NT2/D1 (cell line): Measurements from ENCODE around the gene CDKN2B-AS1.

Experiments used
- DNase-seq: peaks from one replicate; pipeline ENCODE4 v3.0.0-alpha.2; 2011; ENCODE audit warnings: low read depth, low spot score
- H3K27me3 ChIP-seq: 2 replicates; pipeline ENCODE4 v1.6.0; 2011; ENCODE audit warnings: mild to moderate bottlenecking; ENCODE audit not compliant: insufficient read length, insufficient read depth
- H3K36me3 ChIP-seq: 2 replicates; pipeline ENCODE4 v1.6.1; 2011; ENCODE audit warnings: mild to moderate bottlenecking, low read length, mixed read lengths; ENCODE audit not compliant: insufficient read depth, insufficient read length
- H3K4me1 ChIP-seq: 2 replicates; pipeline ENCODE4 v1.5.1; 2011; ENCODE audit not compliant: insufficient read depth, insufficient read length
- H3K4me3 ChIP-seq: 2 replicates; pipeline ENCODE4 v1.5.1; 2011; ENCODE audit warnings: low read depth; ENCODE audit not compliant: insufficient read length
- H3K9ac ChIP-seq: 2 replicates; pipeline ENCODE4 v1.6.0; 2011; ENCODE audit warnings: low read depth; ENCODE audit not compliant: insufficient read length
- H3K9me3 ChIP-seq: 2 replicates; pipeline ENCODE4 v1.5.1; 2011; ENCODE audit warnings: mild to moderate bottlenecking, low read length; ENCODE audit not compliant: insufficient read depth
- SUZ12 ChIP-seq: IDR thresholded peaks from 2 replicates; pipeline ENCODE4 v1.6.1; 2011; ENCODE audit not compliant: insufficient read length, insufficient read depth; ENCODE audit errors: extremely low read depth
- YY1 ChIP-seq: IDR thresholded peaks from 2 replicates; pipeline ENCODE4 v1.6.1; 2011; ENCODE audit not compliant: insufficient read length, insufficient read depth
- ZNF274 ChIP-seq: IDR thresholded peaks from 2 replicates; pipeline ENCODE4 v1.6.1; 2011; ENCODE audit warnings: mild to moderate bottlenecking, low read depth, low read length

CDKN2B-AS1 gene

DNA sequence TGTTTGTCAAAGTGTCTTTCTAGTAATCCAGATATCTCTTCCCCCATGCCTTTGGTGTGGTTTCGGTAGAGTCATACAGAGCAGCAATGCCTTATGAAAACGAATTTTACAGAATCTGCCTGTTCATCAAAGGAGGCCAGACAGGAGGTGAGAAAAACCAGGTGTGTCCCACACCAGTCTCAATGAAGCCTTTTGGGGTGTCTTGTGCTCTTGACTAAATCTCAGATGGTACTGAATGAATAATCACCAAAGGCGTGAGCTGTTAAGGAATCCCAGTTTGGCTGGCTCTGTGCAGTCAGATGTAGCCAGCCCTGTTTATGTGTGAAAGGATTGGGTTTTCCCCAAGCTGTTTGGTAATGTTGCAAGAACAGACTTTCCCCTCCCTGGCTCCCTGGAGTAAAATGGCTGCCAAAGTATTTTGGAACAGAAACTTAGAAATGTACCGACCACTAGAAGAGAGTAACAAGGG is 85.3 kb downstream of the CDKN2B-AS1 start:
- Histone ChIP-seq H3K9ac (no peak overlapping the region), H3K36me3 (no peaks in the 10 kb centered on the region), H3K27me3 (no peaks in the 10 kb centered on the region), H3K9me3 (no peaks in the 10 kb centered on the region), H3K4me1 (no peaks in the 10 kb centered on the region), H3K4me3 (no peak overlapping the region)
- TF ChIP-seq SUZ12 (no peak), YY1 (no peak), ZNF274 (no peak)
- no peak for DNase-seq

- Histone ChIP-seq H3K4me1 (no peaks in the 10 kb centered on the region), H3K36me3 (no peaks in the 10 kb centered on the region), H3K27me3 (no peaks in the 10 kb centered on the region), H3K9ac (no peak overlapping the region), H3K9me3 (no peaks in the 10 kb centered on the region), H3K4me3 (no peak overlapping the region)
- DNase-seq: no peak
- TF ChIP-seq ZNF274 (no peak), YY1 (no peak), SUZ12 (no peak)
These were observed 89.9 kb downstream of the CDKN2B-AS1 start for GRCh38 chr9:22084336-22085035.

DNA sequence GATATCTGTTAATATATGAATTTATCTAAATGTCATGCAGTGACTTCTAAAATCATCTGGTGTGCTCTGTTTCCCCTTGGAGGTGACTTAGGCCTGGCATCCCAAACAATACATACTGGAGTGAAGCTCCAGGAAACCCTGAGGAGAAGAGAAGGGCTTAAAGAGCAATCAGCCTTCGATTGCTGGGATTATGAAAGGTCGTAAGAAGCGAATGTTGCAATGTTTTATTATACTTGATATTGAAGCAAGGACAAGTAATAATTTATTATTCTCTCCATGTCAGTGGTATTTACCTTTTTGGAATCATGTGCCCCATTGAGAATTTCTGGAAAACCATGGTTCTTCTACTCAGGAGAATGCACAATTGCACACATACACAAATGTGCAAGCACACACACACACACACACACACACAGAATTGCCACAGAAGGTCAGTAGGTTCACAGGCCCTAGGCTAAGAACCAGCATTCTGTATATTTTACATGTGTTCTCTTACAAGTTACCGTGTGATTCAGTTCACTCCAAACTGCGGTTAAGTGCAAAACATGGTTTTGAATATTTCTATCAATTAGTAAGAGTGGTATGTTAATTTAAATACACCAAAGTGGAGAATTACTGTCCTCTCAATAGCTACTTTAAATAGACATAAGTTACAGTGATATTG is 93.6 kb downstream of the CDKN2B-AS1 start:
- H3K4me3 ChIP-seq: no peak overlapping the region
- no peaks in the 10 kb centered on the region for H3K27me3 ChIP-seq
- no peaks in the 10 kb centered on the region for H3K36me3 ChIP-seq
- H3K4me1 ChIP-seq: no peaks in the 10 kb centered on the region
- H3K9ac ChIP-seq: no peak overlapping the region
- no peak for DNase-seq
- TF ChIP-seq YY1 (no peak), SUZ12 (no peak), ZNF274 (no peak)
- H3K9me3 ChIP-seq: no peaks in the 10 kb centered on the region

- Histone ChIP-seq H3K36me3 (no peaks in the 10 kb centered on the region), H3K4me3 (no peak overlapping the region), H3K9me3 (no peaks in the 10 kb centered on the region), H3K9ac (no peak overlapping the region), H3K4me1 (no peaks in the 10 kb centered on the region), H3K27me3 (no peaks in the 10 kb centered on the region)
- DNase-seq: no peak
- no peak for TF ChIP-seq YY1
- TF ChIP-seq SUZ12: no peak
- no peak for TF ChIP-seq ZNF274
These were observed 94.1 kb downstream of the CDKN2B-AS1 start for GRCh38 chr9:22088717-22089061.

GRCh38 chr9:22097707-22098106 is 103.1 kb downstream of the CDKN2B-AS1 start:
- Histone ChIP-seq H3K9ac (no peak overlapping the region), H3K4me3 (no peak overlapping the region), H3K9me3 (no peaks in the 10 kb centered on the region), H3K36me3 (no peaks in the 10 kb centered on the region), H3K27me3 (no peaks in the 10 kb centered on the region), H3K4me1 (no peaks in the 10 kb centered on the region)
- DNase-seq: no peak
- TF ChIP-seq SUZ12 (no peak), YY1 (no peak), ZNF274 (no peak)

DNA sequence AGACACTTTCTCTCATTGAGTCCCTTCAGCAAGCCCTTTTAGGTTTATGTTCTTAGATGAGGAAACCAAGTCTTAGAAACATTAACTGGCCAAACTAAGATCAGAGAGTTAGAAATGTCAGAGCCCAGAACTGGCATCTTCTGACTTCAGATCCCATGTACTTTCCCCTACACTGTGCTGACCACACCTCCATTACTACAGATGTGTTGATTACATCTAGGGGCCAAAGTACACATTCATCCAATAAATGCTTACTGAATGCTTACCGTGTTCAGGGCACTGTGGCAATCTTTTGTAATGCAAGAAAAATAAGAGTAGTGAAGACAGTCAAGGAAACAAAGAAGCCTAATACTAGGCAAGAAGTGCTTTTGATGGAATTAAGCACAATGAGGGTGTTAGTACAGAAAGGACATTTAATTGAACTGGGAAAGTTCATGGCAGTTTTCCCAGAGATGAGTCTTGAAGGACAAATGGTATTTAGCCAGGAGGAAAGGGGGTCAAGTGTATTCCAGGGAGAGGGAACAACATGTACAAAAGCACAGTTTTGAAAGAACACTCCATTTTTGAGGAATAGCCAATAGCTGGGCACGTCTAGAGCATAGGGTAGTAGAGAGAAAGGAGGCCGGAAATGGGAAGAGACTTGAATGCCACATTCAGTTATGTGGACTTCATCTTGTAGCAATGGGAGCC is 104.2 kb downstream of the CDKN2B-AS1 start:
- Histone ChIP-seq H3K27me3 (no peaks in the 10 kb centered on the region), H3K4me3 (no peak overlapping the region), H3K4me1 (no peaks in the 10 kb centered on the region), H3K9me3 (no peaks in the 10 kb centered on the region), H3K9ac (no peak overlapping the region), H3K36me3 (no peaks in the 10 kb centered on the region)
- DNase-seq: no peak
- TF ChIP-seq SUZ12: no peak
- no peak for TF ChIP-seq ZNF274
- TF ChIP-seq YY1: no peak

DNA sequence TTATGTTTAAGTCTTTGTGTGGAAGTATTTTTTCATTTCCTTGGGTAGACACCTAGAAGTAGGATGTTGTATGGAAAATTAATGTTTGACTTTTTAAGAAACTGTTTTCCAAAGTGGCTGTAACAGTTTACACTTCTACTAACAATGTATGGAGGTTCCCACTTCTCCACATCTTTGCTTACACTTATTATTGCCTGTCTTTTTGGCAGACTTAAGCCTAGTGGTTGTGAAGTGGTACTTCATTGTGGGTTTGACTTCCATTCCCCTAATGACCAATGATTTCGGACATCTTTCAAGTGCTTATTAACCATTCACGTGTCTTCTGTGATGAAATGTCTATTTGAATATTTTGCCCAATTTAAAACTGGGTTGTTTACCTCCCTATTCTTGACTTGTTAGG is 106.0 kb downstream of the CDKN2B-AS1 start:
- Histone ChIP-seq H3K9me3 (peaks cover 10% of the 10 kb centered on the region), H3K4me3 (no peak overlapping the region), H3K36me3 (no peaks in the 10 kb centered on the region), H3K9ac (no peak overlapping the region), H3K4me1 (no peaks in the 10 kb centered on the region), H3K27me3 (no peaks in the 10 kb centered on the region)
- TF ChIP-seq ZNF274 (no peak), SUZ12 (no peak)
- no peak for DNase-seq
